SK-N-SH (cell line): ENCODE measurements around the gene SASH1.

ENCODE experiments used
- CTCF ChIP-seq: fragments of 200-600 bp; sonication (generic); IDR thresholded peaks from 2 replicates; pipeline ENCODE4 v1.6.1; 2017; ENCODE audit warnings: antibody characterized with exemption, mild to moderate bottlenecking, moderate library complexity
- RAD21 ChIP-seq: IDR thresholded peaks from 2 replicates; pipeline ENCODE4 v1.6.1; 2012; ENCODE audit warnings: mild to moderate bottlenecking, low read length
- TF ChIP-seq, protein P1 (sequence below): IDR thresholded peaks from 2 replicates; pipeline ENCODE4 v1.6.1; 2012; ENCODE audit warnings: mild to moderate bottlenecking, low read depth, low read length, moderate library complexity

DNA sequence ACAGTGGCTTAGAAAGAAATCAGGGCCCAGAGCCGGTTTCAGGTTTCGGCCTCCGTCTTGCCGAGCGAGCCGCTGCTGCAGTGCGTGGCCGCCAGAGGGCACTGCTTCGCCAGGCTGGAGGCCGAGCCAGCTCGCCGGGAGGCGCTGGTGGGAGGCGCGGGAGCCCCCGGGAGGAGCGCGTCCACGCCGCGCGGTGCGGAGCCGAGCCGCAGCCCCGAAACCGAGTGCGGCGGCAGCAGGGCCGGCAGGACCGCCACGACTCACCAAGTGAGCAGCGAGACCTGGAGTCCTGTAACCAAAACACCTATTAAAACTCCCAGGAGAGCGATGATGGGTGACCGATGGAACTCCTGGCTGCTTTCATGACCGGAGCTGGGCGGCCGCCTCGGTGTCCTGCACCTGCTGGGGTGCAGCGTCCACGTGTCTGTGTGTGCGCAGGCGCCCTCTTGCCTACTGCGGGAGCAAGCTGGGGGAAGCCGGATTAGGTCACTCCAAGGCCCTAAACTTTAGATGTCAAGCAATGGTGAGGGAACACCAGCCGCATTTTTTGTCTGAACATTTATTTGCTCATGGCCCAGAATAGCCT is 217.3 kb downstream of the SASH1 start:
- TF ChIP-seq CTCF (peak; percentile 90), RAD21 (peak; percentile 72)
- TF ChIP-seq, protein P1, sequence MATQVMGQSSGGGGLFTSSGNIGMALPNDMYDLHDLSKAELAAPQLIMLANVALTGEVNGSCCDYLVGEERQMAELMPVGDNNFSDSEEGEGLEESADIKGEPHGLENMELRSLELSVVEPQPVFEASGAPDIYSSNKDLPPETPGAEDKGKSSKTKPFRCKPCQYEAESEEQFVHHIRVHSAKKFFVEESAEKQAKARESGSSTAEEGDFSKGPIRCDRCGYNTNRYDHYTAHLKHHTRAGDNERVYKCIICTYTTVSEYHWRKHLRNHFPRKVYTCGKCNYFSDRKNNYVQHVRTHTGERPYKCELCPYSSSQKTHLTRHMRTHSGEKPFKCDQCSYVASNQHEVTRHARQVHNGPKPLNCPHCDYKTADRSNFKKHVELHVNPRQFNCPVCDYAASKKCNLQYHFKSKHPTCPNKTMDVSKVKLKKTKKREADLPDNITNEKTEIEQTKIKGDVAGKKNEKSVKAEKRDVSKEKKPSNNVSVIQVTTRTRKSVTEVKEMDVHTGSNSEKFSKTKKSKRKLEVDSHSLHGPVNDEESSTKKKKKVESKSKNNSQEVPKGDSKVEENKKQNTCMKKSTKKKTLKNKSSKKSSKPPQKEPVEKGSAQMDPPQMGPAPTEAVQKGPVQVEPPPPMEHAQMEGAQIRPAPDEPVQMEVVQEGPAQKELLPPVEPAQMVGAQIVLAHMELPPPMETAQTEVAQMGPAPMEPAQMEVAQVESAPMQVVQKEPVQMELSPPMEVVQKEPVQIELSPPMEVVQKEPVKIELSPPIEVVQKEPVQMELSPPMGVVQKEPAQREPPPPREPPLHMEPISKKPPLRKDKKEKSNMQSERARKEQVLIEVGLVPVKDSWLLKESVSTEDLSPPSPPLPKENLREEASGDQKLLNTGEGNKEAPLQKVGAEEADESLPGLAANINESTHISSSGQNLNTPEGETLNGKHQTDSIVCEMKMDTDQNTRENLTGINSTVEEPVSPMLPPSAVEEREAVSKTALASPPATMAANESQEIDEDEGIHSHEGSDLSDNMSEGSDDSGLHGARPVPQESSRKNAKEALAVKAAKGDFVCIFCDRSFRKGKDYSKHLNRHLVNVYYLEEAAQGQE, result no peak
